Parathyroid adenoma (tissue), 2 donors: ENCODE results near the gene TIMP1.

Source experiments
- H2AFZ ChIP-seq: fragments of 300-600 bp; sonication (generic); one replicate; pipeline ENCODE4 v1.7.0; 2017; ENCODE audit warnings: antibody characterized with exemption, mild to moderate bottlenecking
- H3K27ac ChIP-seq: fragments of 300-600 bp; sonication (generic); one replicate; pipeline ENCODE4 v1.7.0; 2017
- H3K27me3 ChIP-seq: fragments of 300-600 bp; sonication (generic); one replicate; pipeline ENCODE4 v1.7.0; 2017; ENCODE audit warnings: low read length; ENCODE audit not compliant: control insufficient read depth, insufficient read depth
- H3K36me3 ChIP-seq: fragments of 300-600 bp; sonication (generic); one replicate; pipeline ENCODE4 v1.7.0; 2017; ENCODE audit warnings: low read length; ENCODE audit not compliant: control insufficient read depth, insufficient read depth
- H3K4me1 ChIP-seq: fragments of 300-600 bp; sonication (generic); one replicate; pipeline ENCODE4 v1.7.0; 2017; ENCODE audit warnings: control low read depth
- H3K4me2 ChIP-seq: fragments of 300-600 bp; sonication (generic); one replicate; pipeline ENCODE4 v1.7.0; 2017; ENCODE audit warnings: low read length
- H3K4me3 ChIP-seq: fragments of 300-600 bp; sonication (generic); one replicate; pipeline ENCODE4 v1.7.0; 2017; ENCODE audit warnings: low read depth, low read length
- H3K79me2 ChIP-seq: fragments of 300-600 bp; sonication (generic); one replicate; pipeline ENCODE4 v1.7.0; 2017; ENCODE audit warnings: control low read depth
- H3K9ac ChIP-seq: fragments of 300-600 bp; sonication (generic); one replicate; pipeline ENCODE4 v1.7.0; 2017; ENCODE audit warnings: mild to moderate bottlenecking
- H3K9me3 ChIP-seq: fragments of 300-600 bp; sonication (generic); one replicate; pipeline ENCODE4 v1.7.0; 2017; ENCODE audit warnings: low read length; ENCODE audit not compliant: control insufficient read depth
- CTCF ChIP-seq: fragments of 300-600 bp; sonication (generic); IDR thresholded peaks from one replicate; pipeline ENCODE4 v1.7.0; 2017; ENCODE audit warnings: antibody characterized with exemption, mild to moderate bottlenecking
- donor health status: primary hyperparathyroidism.

Gene TIMP1

GRCh38 chrX:47619486-47620302 lies 37.5 kb downstream of the TIMP1 start, which contains the start of gene SYN1:
Gene SYN1, minus strand, starts transcription at chrX:47619857. Its CDS starts 129 bp downstream, at chrX:47619728.
- Histone ChIP-seq H3K27me3 (no peaks in the 10 kb centered on the region), H3K4me3 (peak within 1 kb of the TSS; percentile 34), H3K9ac (peak within 1 kb of the TSS; percentile 46), H3K4me2 (peak within 1 kb of the TSS; percentile 51), H3K79me2 (no peaks in the 10 kb centered on the region), H3K36me3 (no peaks in the 10 kb centered on the region), H3K9me3 (no peaks in the 10 kb centered on the region), H3K27ac (peak within 1 kb of the TSS; percentile 44), H3K4me1 (no peaks in the 10 kb centered on the region), H2AFZ (peak within 1 kb of the TSS; percentile 82)
- TF ChIP-seq CTCF, result peak; percentile 45

GRCh38 chrX:47620303-47620685 lies 38.1 kb downstream of the TIMP1 start:
- H3K79me2 ChIP-seq, result no peaks in the 10 kb centered on the region
- H3K36me3 ChIP-seq, result no peaks in the 10 kb centered on the region
- peak overlapping the region; percentile 44 for H3K27ac ChIP-seq
- no peaks in the 10 kb centered on the region for H3K9me3 ChIP-seq
- H2AFZ ChIP-seq, result peak overlapping the region; percentile 82
- no peak for TF ChIP-seq CTCF
- no peaks in the 10 kb centered on the region for H3K4me1 ChIP-seq
- no peak overlapping the region for H3K4me2 ChIP-seq
- H3K4me3 ChIP-seq, result no peak overlapping the region
- H3K9ac ChIP-seq, result no peak overlapping the region
- H3K27me3 ChIP-seq, result no peaks in the 10 kb centered on the region

- Histone ChIP-seq H3K27me3 (no peaks in the 10 kb centered on the region), H3K79me2 (no peaks in the 10 kb centered on the region), H3K4me2 (no peak overlapping the region), H3K27ac (no peak overlapping the region), H3K36me3 (no peaks in the 10 kb centered on the region), H3K4me1 (no peaks in the 10 kb centered on the region), H3K9ac (no peak overlapping the region), H3K9me3 (no peaks in the 10 kb centered on the region), H2AFZ (no peak overlapping the region), H3K4me3 (no peak overlapping the region)
- TF ChIP-seq CTCF, result no peak
Observed at GRCh38 chrX:47621851-47622250, 39.6 kb downstream of the TIMP1 start.

- H3K4me1 ChIP-seq, result no peaks in the 10 kb centered on the region
- H3K27me3 ChIP-seq, result no peaks in the 10 kb centered on the region
- H3K79me2 ChIP-seq, result no peaks in the 10 kb centered on the region
- no peak overlapping the region for H3K4me3 ChIP-seq
- H2AFZ ChIP-seq, result peak overlapping the region; percentile 79
- TF ChIP-seq CTCF, result no peak
- H3K9ac ChIP-seq, result no peak overlapping the region
- no peaks in the 10 kb centered on the region for H3K36me3 ChIP-seq
- H3K9me3 ChIP-seq, result no peaks in the 10 kb centered on the region
- H3K27ac ChIP-seq, result no peak overlapping the region
- H3K4me2 ChIP-seq, result no peak overlapping the region
Observed at GRCh38 chrX:47623540-47624027, 41.3 kb downstream of the TIMP1 start.
